Activated gamma-delta T cell treated with anti-CD3 and anti-CD28 coated beads, Interleukin-2, amount 50 U/mL, for 16 hours (primary cell): ENCODE data around the gene KLRF2.

Experiments used
- DNase-seq: peaks from one replicate; pipeline ENCODE4 v3.0.0-alpha.2; 2020; ENCODE audit warnings: low read depth

KLRF2 gene

DNA sequence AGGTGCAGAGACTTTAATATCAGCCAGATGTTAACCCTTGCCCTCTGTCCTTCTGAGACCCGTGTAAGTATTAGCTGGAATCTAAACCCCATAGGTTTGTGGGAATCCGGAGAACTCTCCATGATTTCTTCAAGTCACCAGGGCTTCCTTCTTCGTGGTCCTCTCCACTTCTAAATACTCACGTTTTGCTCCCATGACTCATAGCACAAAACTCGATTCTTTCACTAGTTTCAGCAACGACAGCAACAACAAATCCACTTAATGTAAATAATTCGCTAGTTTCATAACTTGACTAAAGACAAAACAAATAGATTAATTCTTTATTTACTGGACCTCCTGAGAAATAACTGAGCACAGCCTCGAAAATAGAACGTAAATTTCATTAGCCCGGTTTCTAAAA is 55.3 kb downstream of the KLRF2 start:
- DNase-seq: no peak

DNA sequence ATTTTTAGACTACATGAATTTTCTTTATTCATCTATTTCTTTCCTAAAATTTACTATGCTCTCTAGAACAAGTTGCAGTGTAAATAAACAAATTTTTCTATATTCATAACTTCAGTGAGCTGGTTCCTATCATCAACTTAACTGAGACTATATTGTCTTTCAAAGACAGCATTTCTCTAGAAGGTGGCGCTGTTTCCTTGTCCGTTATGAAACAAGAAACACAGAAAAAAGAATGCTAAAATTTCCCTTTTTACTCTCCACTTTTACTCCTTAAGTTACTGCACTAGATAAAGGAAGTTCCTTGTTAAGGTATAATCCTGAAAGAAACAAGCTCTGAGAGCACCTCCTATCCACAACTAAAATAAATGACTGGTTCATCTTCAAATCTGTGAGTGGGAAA is 59.1 kb downstream of the KLRF2 start:
- no peak for DNase-seq

DNA sequence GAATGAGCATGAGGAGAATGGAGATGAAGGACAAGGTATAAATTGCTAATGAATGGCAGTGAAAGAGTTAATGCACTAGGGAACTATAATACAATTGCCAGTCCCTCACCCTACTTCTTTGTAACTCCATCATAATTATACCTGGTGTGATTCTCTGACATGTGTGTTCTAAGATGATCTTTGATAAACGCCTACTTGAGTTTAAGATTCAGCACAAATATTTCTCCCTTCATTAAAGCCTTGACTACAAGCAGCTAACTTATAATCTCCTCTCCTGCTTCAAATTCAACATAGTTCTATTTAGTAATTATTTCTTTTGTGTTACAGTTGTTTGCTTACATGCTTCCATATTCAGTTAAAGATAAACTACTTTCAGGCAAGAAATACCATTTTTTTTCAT is 60.5 kb downstream of the KLRF2 start:
- no peak for DNase-seq

DNA sequence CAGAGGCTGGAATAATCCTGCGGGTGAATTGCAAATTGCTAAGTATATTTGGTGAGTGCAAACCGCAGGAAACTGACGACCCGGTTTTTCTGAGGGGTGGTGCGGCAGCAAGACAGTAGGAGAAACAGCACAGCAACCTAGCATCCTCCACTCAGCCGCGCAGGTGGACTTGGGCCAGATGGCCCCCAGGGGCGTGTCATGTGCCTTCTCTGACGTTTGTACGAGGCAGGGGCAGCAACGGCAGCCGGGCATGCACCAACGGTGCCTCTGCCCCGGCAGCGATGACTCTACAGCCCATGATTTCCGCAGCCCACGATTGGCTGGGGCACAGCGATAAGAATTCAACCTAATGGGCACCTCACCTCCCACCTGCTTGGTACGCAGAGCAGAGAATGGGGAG is 62.0 kb downstream of the KLRF2 start:
- no peak for DNase-seq

DNA sequence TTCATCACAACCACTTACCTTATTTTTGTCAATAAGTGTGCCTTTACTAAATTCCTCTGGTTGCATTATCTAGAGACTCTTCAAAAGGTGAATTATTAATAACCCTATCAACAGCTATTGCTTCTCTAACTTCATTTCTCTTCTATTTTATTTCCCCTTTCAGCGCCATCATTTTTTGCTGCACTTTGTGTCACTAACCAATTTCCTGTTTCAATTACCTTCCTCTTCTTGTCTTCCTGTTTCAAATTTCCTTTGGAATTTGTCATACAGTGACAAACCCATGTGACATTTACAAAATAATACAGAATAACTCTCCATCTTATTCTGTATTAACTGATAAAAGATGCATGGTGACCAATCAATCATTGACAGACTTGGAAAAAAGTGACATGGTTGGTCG is 63.1 kb downstream of the KLRF2 start:
- no peak for DNase-seq
